Activated CD4-positive, alpha-beta T cell treated with anti-CD3 and anti-CD28 coated beads, Interleukin-2, amount 50 U/mL, for 48 hours (primary cell): Measurements from ENCODE around the gene SPATC1L.

Experiments
- DNase-seq, 2 experiments: peaks; one replicate each; pipeline ENCODE4 v3.0.0-alpha.2; 2020

Gene SPATC1L

DNA sequence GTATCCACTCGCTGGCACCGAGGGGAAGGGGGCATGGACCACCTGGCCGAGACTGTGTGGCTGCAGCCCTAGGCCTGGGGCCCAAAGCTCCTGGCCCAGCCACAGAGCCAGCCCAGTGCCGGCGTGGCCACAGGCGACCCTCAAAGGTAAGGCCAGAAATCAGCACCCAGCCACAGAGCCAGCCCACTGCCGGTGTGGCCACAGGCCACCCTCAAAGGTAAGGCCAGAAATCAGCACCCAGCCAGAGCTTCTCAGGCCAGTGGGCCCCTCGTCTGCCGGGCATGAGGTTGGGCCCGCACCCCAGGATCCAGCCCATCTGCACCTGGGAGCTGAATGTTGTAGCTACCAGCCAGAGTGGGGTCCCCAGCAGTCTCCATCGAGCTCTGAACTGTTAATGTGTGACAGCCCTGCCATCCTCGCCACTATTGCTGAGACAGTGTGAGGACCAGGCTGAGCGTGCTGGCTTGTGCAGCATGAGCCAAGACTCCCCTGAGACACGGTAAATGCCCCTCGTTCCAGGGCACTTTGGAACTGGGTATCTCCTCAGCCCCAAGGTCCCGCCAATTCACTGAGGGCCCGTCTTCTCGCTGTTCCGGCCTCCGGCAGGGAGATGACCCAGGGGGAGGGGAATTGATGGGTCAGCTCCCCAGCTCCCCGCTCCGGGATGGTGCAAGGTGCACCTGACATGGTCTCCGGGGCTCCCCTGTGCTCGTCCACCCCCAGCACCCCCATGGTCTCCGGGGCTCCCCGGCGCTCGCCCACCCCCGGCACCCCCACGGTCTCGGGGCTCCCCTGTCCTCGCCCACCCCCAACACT lies 24.2 kb downstream of the SPATC1L start:
- DNase-seq: no peak

DNA sequence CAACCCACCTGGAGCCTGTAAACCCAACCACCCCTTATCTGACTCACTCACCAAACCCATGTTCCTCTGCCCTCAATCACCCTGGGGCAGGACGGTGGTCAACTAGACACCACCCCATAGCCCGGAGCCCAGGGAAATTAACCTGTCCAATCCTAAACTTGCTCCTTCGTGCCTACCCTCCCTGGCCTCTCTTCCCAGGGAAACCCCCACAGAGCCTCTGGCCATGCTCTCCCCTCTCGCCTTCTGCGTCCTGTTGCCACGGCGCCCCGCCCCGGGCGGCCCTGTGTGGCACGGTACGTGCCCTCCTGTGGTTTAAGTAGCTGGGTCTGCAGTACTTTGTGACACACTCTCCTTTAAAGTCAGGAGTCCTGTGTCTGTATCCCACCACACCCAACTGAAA lies 24.9 kb downstream of the SPATC1L start:
- no peak for DNase-seq

DNA sequence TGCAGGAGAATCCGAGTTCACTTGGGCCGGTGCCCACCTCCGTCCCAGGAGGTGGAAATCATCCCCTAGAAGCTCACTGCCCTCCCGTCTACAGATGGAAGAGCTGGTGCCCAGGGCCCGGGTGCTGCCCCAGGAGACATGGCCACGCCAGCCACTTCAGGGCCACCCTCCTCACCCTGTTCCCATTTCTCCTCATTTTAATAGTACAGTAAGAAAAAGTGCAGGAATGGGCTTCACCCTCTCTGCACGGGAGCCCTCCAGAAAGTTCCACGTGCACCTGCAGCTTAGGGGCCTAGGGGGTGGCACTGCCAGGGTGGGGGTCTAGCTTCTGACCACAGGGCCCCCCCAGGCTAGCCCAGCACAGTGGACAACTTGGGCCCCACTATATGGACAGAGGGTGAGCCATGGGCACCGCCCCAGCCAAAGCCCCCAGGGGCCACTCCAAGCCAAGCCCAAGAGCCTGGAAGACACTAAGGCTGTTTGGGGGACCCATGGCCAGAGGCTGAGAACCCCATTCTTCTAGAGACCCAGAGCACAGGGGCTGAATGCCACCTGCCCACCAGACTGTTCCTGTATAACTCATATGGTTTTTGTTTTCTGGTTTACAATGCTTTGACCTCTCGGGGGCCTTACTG lies 25.5 kb downstream of the SPATC1L start:
- no peak for DNase-seq

DNA sequence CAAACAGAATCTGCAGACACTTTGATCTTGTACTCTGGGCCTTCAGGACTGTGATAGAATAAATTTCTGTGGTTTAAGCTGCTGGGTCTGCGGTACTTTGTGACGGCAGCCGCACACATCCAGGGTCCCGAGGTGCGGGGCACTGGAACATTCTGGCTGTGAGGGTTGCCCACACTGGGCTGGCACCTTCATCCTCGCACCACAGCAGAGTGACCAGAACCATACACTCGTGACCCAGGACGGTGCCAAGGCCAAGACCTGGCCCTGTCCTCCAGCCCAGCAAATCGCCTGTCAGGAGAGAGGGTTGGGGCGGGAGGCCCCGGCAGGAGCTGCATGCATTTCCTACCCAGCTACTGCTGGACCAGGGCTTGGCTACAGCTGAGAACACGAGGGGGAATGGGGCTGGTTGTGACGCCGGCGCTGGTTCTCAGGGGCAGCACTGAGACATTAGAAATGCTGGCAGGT lies 26.2 kb downstream of the SPATC1L start:
- no peak for DNase-seq

DNA sequence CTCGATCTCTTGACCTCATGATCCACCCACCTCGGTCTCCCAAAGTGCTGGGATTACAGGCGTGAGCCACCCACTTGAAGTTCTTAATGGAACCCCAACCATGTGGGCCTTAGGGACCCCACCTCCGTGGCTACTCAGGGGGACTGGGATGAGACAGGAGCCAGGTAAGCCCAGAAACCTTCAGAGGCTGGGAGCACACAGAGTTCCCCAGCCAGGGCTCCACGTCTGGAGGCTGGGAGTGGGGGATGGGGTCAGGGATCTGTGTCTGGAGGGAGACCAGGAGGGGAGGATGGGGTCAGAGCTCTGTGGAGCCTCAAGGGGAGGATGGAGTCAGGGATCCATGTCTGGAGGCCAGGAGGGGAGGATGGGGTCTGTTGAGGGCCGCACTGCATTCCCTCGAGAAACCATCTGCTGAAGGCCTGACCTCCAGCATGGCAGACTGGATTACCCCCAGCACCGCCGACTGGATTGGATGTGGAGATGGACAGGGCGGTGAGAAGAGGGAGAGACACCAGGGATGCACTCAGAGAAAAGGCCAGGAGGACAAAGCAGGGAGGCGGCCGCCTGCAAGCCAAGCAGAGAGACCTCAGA lies 26.8 kb downstream of the SPATC1L start:
- DNase-seq: no peak

DNA sequence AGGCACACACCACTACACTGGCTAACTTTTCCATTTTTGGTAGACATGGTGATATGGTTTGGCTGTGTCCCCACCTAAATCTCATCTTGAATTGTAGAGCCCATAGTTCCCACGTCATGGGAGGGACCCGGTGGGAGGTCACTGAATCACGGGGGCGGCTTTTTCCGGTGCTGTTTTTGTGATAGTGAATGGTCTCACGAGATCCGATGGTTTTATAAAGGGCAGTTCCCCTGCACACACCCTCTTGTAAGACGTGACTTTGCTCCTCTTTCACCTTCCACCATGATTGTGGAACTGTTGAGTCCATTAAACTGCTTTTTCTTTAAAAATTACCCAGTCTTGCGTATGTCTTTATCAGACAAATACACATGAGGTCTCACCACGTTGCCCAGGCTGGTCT lies 27.6 kb downstream of the SPATC1L start:
- no peak for DNase-seq

DNA sequence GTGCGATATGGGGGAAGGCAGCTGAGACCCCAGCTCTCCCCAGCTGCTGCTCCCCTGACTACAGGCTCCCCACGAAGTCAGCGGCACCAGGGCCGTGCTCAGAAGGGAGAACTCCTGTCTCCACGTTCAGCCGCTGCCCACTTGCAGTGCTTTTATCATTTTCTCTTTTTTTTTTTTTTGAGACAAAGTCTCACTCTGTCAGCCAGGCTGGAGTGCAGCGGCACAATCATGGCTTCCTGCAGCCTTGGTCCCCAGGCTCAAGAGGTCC lies 27.9 kb downstream of the SPATC1L start:
- DNase-seq: no peak

DNA sequence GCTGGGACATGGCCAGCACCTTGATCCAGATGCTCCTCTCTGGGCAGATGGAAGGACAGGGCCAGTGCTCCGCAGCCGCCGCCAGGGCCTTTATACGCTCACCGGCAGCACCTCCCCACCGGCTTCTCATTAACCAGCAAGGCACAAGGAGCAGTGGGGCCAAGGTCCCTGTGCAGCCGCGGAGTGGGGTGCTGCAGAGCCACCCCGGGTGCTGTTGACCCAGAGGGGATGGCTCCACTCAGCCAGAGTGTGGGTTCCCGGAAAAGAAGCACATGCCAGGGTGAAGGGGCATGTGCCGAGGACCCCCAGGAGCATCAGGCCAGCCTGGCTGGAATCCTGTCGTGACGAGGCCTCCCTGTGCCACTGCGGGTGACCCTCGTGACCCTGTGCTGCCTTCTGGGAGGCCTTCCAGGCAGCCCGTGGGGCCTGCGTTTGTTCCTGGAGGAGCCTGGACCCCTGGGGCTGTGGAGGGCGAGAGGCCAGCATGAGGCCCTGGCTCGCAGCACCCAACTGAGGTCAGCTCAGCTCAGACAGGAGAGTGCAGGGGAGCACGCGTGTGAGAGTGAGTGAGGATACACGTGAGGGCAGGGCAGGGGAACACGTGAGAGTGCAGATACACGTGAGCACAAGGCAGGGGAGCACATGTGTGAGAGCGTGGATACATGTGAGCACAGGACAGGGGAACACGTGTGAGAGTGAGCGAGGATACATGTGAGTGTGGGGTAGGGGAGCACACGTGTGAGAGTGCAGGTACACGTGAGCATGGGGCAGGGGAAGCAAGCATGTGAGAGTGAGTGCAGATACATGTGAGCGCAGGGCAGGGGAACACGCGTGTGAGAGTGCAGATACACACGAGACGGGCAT lies 28.5 kb downstream of the SPATC1L start, which contains the start of gene FTCD:
FTCD (minus strand) TSS at position 66 of the 864 bp plus-strand sequence; CDS start at position 10, 56 bp downstream.
- no peak for DNase-seq

DNA sequence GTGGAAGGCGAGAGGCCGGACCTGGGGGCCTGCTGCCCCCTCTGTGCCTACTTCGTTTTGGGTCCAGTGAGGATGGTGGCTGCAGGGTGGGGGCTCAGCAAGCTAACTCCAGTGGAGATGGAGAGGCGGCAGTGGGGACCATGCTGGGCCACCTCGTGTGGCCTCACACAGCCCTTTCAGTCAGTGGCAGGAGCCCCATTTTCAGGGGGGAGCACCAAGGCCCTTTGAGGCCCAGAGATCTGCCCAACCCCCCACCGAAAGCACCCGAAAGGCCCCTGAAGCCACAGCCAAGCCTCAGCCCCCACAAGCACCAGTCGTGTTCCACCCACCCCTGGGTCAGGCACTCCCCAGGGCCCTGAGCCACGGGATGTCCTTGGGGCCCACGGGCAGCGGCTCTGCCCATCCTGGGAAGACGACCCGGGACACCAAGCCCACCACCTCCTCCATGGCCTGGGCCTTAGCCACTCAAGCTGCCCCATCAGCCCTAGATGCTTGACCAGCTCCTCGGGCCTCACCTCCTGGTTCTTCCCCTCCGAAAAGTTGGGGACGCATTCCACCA lies 29.2 kb downstream of the SPATC1L start:
- no peak for DNase-seq

DNA sequence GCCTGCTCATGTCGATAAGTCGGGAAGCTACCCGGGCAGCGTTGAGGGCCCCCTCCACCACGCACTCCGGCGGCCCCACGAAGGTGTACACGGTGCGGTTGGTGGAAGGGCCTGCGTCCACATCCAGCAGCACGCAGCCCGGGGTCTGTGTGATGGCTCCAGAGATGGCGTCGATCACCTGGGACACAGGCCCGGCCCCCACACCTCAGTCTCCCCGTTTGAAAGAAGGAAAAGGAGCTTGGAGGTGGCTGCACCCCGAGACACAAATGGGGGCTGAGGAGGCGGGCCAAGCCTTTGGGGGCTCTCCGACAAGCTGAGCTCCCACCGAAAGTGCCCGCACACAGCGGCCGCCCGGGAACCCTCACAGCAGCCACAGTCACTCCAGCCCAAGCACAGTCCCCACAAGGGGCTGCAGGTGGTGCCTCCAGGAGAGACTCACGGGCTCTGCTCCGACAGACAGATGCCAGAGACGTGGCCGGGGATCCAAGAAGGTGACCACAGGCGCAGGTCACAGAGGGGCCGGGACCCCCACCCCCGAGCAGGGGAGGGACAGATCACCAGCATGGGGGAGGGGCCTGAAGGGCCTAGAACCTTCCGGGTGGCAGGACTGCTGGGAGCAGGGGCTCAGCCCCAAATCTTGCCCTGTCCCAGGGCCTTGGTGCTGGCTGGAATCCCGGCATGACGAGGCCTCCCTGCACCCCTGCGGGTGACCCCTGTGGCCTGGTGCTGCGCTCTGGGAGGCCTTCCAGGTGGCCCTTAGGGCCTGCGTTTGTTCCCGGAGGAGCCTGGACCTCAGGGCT lies 29.9 kb downstream of the SPATC1L start:
- DNase-seq: no peak

DNA sequence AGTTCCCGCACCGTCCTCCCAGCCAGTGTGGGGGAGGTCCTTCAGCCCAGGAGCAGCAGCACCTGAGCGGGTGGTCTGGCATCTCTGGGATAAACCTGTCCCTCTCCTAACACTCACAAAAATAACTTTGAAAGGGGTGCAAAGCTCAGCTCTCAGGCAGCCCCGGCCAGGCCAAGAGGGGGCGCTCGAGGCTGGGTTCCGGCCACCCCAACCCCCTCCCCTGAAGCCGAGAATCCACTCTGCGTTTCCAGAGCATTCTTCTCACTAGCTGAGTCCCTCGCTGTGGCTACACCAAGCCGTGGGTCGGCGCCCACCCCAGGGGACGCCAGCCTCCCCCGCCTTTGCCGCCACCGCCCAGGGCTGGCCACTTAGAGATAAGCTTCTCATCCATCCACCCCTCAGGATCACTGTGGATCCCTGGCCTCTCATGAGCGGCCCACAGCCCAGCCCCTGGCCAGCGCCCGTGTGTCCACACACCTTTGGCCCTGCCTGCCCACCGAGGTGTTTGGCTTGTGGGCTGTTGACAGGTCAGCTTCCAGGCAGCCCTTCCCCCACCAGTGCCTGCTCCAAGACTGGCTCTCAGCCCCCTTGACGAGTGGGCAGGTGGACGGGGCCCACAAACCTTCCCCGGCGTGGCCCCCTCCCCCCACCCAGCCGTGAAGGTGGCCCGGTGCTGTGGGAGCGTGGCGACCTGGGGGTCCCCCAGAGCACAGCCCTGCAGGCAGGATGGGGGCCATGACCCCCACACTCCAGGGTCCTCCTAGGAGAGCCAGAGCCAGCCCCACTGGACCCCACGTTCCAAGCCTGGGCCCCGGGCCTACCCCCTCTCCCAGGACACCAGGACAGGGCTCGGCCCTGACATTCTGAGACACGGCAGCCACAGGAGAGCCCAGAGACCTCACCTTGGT lies 30.8 kb downstream of the SPATC1L start:
- peak; percentile 64 to 69 for DNase-seq

DNA sequence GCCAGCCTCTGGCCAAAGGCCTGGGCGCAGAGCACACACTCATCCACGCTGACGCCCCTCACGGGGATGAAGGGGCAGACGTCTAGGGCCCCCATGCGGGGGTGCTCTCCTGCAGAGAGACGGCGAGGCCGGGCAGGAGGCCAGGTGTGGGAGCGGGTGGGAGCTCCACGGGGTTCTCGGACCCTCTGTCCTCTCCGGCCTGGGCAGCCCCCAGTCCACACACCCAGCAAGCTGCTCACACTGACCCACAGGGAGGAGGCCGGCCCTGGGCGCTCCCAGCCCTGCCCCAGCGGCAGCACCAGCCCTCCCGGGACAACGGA lies 31.4 kb downstream of the SPATC1L start:
- DNase-seq: no peak

DNA sequence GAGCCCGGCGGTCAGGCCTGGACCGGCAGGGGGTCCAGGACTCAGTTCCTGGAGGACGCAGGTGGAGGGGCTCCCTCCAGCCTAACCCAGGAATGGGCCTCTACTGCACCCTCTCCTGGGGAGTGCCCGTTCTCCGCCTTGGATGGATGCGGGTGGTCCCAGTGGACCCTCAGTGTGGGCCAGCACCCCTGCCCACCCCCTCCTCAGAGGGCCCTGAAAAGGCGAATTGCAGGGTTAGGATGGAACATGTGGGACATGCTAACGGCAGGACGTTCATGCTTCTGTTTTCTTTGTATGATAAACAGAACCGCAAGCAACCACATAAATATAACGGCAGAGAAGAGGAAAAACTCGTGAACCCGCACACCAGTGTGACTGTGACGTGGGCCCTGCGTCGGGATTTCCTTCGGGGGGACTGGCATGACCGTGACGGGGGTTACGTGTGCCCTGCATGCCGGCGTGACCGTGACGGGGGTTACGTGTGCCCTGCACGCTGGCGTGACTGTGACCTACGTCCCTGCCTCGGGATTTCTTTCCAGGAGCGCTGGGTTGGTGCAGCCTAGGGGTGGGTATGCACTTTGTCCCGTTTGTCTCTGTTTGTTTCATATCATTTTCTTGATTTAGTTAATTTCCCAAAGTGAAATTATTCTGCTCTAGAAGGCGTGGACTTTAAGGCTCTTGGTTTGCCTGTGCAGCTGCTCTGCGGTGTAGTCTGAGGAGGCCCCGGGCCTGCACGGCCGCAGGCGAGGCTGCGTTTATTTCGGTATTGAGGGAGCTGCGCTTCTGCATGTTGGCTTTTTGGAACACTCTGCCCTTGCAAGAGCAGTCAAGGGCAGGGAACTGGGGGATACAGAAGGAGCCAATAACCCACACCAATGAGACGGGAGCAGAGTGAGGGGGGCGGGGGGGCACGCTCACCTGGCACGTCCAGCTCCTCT lies 32.0 kb downstream of the SPATC1L start:
- DNase-seq: no peak

DNA sequence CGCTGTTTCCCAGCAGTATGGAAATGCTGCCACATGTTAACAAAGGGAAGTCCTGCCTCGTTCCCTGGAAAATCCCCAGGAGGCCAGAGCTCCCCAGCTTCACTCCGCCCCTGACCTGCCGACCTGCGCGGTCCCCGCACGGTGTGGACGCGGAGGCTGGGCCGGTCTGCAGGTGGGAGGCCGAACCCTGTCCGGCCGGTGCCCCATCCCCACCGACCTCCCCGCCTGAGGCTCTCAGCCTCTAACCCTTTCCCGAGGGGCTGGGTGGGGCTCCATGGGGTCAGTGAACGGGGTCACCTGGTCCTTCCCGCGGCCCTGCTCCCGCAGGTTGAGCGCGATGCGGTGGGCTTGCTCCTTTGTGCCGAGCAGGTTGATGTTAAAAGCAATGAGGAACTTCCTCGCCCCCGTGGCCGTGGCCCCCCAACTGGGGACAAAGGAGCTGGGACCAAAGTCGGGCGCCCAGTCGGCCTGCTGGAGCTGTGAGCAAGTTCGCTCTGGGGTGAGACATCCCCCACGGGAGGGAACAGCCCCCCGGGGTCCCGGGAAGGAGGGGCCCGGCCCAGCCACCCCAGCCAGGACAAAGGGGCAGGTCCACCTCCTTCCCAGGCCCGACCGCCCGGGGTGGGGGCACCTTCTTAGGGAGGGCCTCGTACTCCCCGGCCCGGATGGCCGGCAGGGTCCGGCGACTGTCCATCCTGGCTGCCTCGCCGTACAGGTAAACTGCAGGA lies 32.8 kb downstream of the SPATC1L start:
- DNase-seq: no peak

DNA sequence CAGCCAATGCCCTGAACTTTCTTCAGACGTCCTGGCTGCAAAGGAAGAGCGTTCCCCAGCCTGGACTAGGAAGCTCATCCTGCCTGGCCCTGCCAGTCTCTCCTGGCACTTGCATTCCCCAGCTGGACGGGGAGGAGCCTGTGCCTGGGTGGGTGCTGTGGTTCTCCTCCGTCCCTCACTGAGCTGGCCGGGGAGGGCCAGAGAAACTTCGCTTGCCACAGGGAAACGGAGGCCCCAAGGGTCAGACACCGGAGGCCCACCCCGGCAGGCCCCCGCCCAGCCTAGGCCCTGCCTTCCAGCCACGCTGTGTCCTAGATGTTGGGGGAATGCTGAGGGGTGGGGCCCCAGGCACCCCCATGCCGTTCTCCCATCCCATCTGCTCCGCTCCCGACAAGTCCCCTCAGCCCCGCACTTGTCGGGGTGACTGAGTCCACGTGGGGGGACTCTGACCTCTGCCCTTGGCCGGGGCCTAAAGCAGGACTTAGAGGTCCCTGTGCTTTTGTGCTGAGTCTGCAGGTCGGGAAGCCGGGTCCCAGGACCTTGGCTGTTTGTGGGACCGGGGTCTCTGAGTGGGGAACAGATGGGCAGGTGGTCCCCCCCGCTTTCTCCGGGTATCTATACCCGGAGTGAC lies 33.7 kb downstream of the SPATC1L start:
- no peak for DNase-seq

DNA sequence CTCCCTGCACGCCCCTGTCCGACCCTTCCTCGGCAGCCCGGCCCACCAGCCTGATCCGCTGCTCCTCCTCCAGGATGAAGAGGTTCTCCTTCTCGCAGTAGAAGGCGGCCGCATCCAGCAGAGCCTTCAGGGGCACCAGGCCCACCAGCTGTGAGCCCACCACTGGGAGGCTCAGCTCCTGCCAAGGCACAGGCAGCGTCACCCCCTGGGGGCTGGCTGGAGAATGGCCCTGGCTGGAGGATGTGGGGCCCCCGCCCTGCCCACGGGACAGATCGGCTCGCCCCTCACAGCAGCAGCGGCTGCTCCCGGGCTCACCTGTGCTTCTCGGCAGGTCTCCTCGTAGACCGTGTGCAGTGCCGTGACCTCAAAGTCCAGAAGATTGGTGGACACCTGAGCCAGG lies 34.2 kb downstream of the SPATC1L start:
- DNase-seq: no peak

DNA sequence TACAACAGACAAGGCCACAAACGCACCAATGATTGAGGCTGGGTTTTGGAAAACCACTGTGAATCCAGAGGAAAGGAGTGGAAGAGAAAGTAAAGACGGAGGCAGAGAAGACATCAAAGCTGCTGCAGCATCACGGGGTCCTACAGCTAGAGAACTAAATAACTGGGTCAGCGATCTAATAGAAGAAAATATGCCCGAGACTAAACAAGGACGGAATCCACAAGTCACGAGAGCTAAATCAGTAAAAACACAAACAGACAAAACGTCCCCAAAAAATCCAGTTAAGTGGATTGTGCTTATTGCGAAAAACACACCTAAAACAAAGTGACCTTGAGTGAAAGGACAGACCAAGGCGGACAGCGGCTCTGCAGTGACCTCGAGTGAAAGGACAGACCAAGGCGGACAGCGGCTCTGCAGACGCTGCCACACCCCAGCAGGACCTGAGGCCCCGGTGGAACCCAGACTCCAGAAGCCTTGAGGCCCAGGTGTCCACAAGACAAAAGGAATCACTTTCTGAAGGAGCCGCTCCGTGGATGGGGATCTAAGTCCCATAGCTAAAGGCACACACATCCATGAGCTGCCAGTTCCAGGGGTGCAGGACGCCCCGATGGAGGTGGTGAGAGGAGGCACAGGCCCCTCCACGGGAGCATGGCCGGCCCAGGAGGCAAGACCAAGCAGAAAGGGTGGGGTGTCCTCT lies 34.9 kb downstream of the SPATC1L start:
- no peak for DNase-seq

DNA sequence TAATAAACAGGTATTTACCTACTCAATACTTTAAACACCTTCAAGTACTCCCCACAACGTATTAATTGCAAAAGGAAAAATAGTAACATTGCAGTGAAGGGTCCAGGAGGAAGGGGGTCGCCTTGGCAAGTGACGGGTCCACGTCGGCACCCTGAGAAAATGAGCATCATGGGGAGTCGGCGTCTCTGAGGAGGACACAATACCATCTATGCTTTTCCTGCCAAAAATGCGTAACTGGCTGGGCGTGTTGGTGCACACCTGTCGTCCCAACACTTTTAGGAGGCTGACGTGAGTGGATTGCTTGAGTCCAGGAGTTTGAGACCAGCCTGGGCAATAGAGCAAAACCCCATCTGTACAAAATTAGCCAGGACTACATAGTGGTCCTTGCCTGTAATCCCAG lies 36.2 kb downstream of the SPATC1L start:
- DNase-seq: no peak
